ENCODE measurements around the gene SLC1A7. TPM values are rescaled to one million over a fixed set of nuclear protein-coding genes. Genes with fewer than 3 reads are reported as not detected.

The SLC1A7 gene
- total and polyA plus RNA-seq, 2 donors (not counting 1 experiment from before 2014, with no cell fraction given): 0.10 TPM; not detected in 1

GRCh38 chr1:53093778-53094532 is 48.5 kb downstream of the SLC1A7 start:
- CTCF ChIA-PET: no interaction called here
- POLR2A ChIA-PET: no interaction called here
- H2AFZ ChIP-seq (ENCODE audit: insufficient read depth, low read depth, low read length, poor library complexity, severe bottlenecking): no peak overlapping the region
- 89% methylated on average over 17 of the region's 20 CpGs for WGBS (ENCODE audit: insufficient coverage)
- no peaks in the 10 kb centered on the region for H3K79me2 ChIP-seq (ENCODE audit: control insufficient read depth, insufficient read depth, low read length)
- DNase-seq: no peak
- Mint-ChIP-seq H3K9me3 (ENCODE audit: insufficient read depth) (no peaks in the 10 kb centered on the region), H3K27ac (no peak overlapping the region), H3K4me3 (no peak overlapping the region), H3K27me3 (no peaks in the 10 kb centered on the region), H3K4me1 (no peaks in the 10 kb centered on the region)
- H3K9me3 ChIP-seq (ENCODE audit: control extremely low read depth in 1 of 3, control insufficient read depth in 2 of 3, insufficient read depth in 1 of 3, low read length in 2 of 3): peaks cover 0 to 22% (median 0%) of the 10 kb centered on the region in 3 donors
- H3K4me1 ChIP-seq (ENCODE audit: control insufficient read depth in 2 of 2, insufficient read depth in 2 of 2, low read length in 2 of 2): no peaks in the 10 kb centered on the region
- H3K27ac ChIP-seq (ENCODE audit: low read length in 2 of 2): no peak overlapping the region
- H3K27me3 ChIP-seq (replicated peaks in 1 of 4; ENCODE audit: control extremely low read depth in 1 of 4, control insufficient read depth in 3 of 4, insufficient read depth in 4 of 4, low read length in 3 of 4): no peaks in the 10 kb centered on the region
- H3K9ac ChIP-seq (ENCODE audit: low read length): no peak overlapping the region
- H4K20me1 ChIP-seq (ENCODE audit: control insufficient read depth, insufficient read depth, low read length, poor library complexity, severe bottlenecking): no peaks in the 10 kb centered on the region
- H3K4me3 ChIP-seq (ENCODE audit: control extremely low read depth in 1 of 5, extremely low read depth in 1 of 5, insufficient read depth in 1 of 5, low read depth in 2 of 5, low read length in 4 of 5): no peak overlapping the region
- no peak for TF ChIP-seq EZH2 (IDR thresholded peaks at IDR 0.05; ENCODE audit: borderline replicate concordance, insufficient read depth, low read depth, low read length, poor library complexity, severe bottlenecking)
- TF ChIP-seq CTCF (IDR thresholded peaks at IDR 0.05): no peak
- H3K36me3 ChIP-seq (replicated peaks in 1 of 2; ENCODE audit: control extremely low read depth in 1 of 2, control insufficient read depth in 1 of 2, extremely low read depth in 1 of 2, insufficient read depth in 2 of 2, low read length in 1 of 2): no peaks in the 10 kb centered on the region
- no peak for ATAC-seq (ENCODE audit: low read depth)
- intact Hi-C loops (cut with micrococcal nuclease): no loop called here
- H3K4me2 ChIP-seq (replicated peaks; ENCODE audit: low read depth, low read length, poor library complexity, severe bottlenecking): no peak overlapping the region

- 96% methylated on average over 8 of the region's 8 CpGs for WGBS (ENCODE audit: insufficient coverage)
- no peaks in the 10 kb centered on the region for H4K20me1 ChIP-seq (ENCODE audit: control insufficient read depth, insufficient read depth, low read length, poor library complexity, severe bottlenecking)
- ChIA-PET CTCF (no interaction called here), POLR2A (no interaction called here)
- no peak for TF ChIP-seq CTCF (IDR thresholded peaks at IDR 0.05)
- TF ChIP-seq EZH2 (IDR thresholded peaks at IDR 0.05; ENCODE audit: borderline replicate concordance, insufficient read depth, low read depth, low read length, poor library complexity, severe bottlenecking): no peak
- H2AFZ ChIP-seq (ENCODE audit: insufficient read depth, low read depth, low read length, poor library complexity, severe bottlenecking): no peak overlapping the region
- intact Hi-C loops (cut with micrococcal nuclease): no loop called here
- Mint-ChIP-seq H3K4me1 (no peaks in the 10 kb centered on the region), H3K27ac (no peak overlapping the region), H3K9me3 (ENCODE audit: insufficient read depth) (no peaks in the 10 kb centered on the region), H3K4me3 (no peak overlapping the region), H3K27me3 (no peaks in the 10 kb centered on the region)
- no peaks in the 10 kb centered on the region for H3K4me1 ChIP-seq (ENCODE audit: control insufficient read depth in 2 of 2, insufficient read depth in 2 of 2, low read length in 2 of 2)
- no peak overlapping the region for H3K4me2 ChIP-seq (replicated peaks; ENCODE audit: low read depth, low read length, poor library complexity, severe bottlenecking)
- H3K4me3 ChIP-seq (ENCODE audit: control extremely low read depth in 1 of 5, extremely low read depth in 1 of 5, insufficient read depth in 1 of 5, low read depth in 2 of 5, low read length in 4 of 5): no peak overlapping the region
- DNase-seq (no peak), ATAC-seq (ENCODE audit: low read depth) (no peak)
- no peaks in the 10 kb centered on the region for H3K79me2 ChIP-seq (ENCODE audit: control insufficient read depth, insufficient read depth, low read length)
- no peaks in the 10 kb centered on the region for H3K27me3 ChIP-seq (replicated peaks in 1 of 4; ENCODE audit: control extremely low read depth in 1 of 4, control insufficient read depth in 3 of 4, insufficient read depth in 4 of 4, low read length in 3 of 4)
- no peak overlapping the region for H3K27ac ChIP-seq (ENCODE audit: low read length in 2 of 2)
- H3K36me3 ChIP-seq (replicated peaks in 1 of 2; ENCODE audit: control extremely low read depth in 1 of 2, control insufficient read depth in 1 of 2, extremely low read depth in 1 of 2, insufficient read depth in 2 of 2, low read length in 1 of 2): no peaks in the 10 kb centered on the region
- H3K9me3 ChIP-seq (ENCODE audit: control extremely low read depth in 1 of 3, control insufficient read depth in 2 of 3, insufficient read depth in 1 of 3, low read length in 2 of 3): peaks cover 0 to 21% (median 0%) of the 10 kb centered on the region in 3 donors
- H3K9ac ChIP-seq (ENCODE audit: low read length): no peak overlapping the region
These were observed 49.0 kb downstream of the SLC1A7 start for GRCh38 chr1:53093451-53093754.
